Caco-2 (cell line): ENCODE measurements around the gene PPARD. TPM values are rescaled to one million over a fixed set of nuclear protein-coding genes. Genes with fewer than 3 reads are reported as not detected.

Source experiments
- BruUV-seq: library from RNA; stranded (reverse); fragments of 400-500 nt; replicated peaks from 2 replicates; lab custom pipeline; 2021; lab: Mats Ljungman, UMichigan
- CTCF ChIA-PET: fragments of 300-600 bp; sonication (Branson Sonifier 250); formaldehyde crosslinking; loops from one replicate; lab custom pipeline; 2022; ENCODE audit warnings: antibody characterized with exemption; lab: Charles Lee
- POLR2A ChIA-PET: fragments of 300-600 bp; sonication (Branson Sonifier 250); formaldehyde crosslinking; loops from one replicate; lab custom pipeline; 2022; ENCODE audit warnings: antibody characterized with exemption; lab: Charles Lee
- DNase-seq, 2 experiments: peaks; one replicate each; pipeline versions ENCODE4 v3.0.0 to v3.0.0-alpha.2; 2020 to 2022
- H3K27me3 ChIP-seq: replicated peaks from 2 replicates; pipeline ENCODE4 v1.6.0; 2011; ENCODE audit warnings: low read length; ENCODE audit not compliant: control insufficient read depth, insufficient read depth
- H3K36me3 ChIP-seq: 2 replicates; pipeline ENCODE4 v1.5.1; 2011; ENCODE audit warnings: low read length; ENCODE audit not compliant: control insufficient read depth, insufficient read depth
- H3K4me1 ChIP-seq: fragments of 250-450 bp; sonication (Bioruptor Pico); 2 replicates; pipeline ENCODE4 v1.5.1; 2020; ENCODE audit warnings: mild to moderate bottlenecking
- H3K4me3 ChIP-seq: 2 replicates; pipeline ENCODE4 v1.5.1; 2011; ENCODE audit warnings: low read depth, mild to moderate bottlenecking, control low read depth, low read length
- H3K9me3 ChIP-seq: fragments of 250-450 bp; sonication (Bioruptor Pico); 2 replicates; pipeline ENCODE4 v1.5.1; 2020; ENCODE audit warnings: mild to moderate bottlenecking, moderate library complexity
- H3K27ac Mint-ChIP-seq: one replicate; pipeline ENCODE4 v1.8.0; 2022; ENCODE audit warnings: mixed read lengths; ENCODE audit not compliant: unreplicated experiment
- H3K27me3 Mint-ChIP-seq: one replicate; pipeline ENCODE4 v1.8.0; 2022; ENCODE audit warnings: mixed read lengths; ENCODE audit not compliant: insufficient read depth, unreplicated experiment
- H3K36me3 Mint-ChIP-seq: one replicate; pipeline ENCODE4 v1.8.0; 2022; ENCODE audit warnings: mild to moderate bottlenecking, mixed read lengths; ENCODE audit not compliant: insufficient read depth, unreplicated experiment
- H3K4me1 Mint-ChIP-seq: one replicate; pipeline ENCODE4 v1.8.0; 2022; ENCODE audit warnings: low read depth, mixed read lengths; ENCODE audit not compliant: unreplicated experiment
- H3K4me3 Mint-ChIP-seq: one replicate; pipeline ENCODE4 v1.8.0; 2022; ENCODE audit warnings: mild to moderate bottlenecking, moderate library complexity, mixed read lengths; ENCODE audit not compliant: unreplicated experiment
- H3K9me3 Mint-ChIP-seq: one replicate; pipeline ENCODE4 v1.8.0; 2022; ENCODE audit warnings: mixed read lengths; ENCODE audit not compliant: unreplicated experiment
- intact Hi-C: fragments of 100-400 bp; cut with micrococcal nuclease; formaldehyde crosslinking; loops from one replicate; pipeline ENCODE4 v1.10.0; 2022; ENCODE audit not compliant: unreplicated experiment
- total RNA-seq: library from RNA; stranded (reverse); gene quantifications from 2 replicates; pipeline ENCODE4 v1.2.3, GENCODE V29; 2022
- TF ChIP-seq, protein P1 (sequence below), 2 experiments: fragments of 200-600 bp in 1 of 2; IDR thresholded peaks; 1 replicate in 1 of 2; 2 replicates in 1 of 2; pipeline versions ENCODE4 v1.5.1 to v1.8.0; 2011 to 2022; ENCODE audit warnings: antibody characterized with exemption in 1 of 2, control low read depth in 1 of 2, inconsistent platforms in 1 of 2, low read depth in 1 of 2, low read length in 1 of 2, mild to moderate bottlenecking in 1 of 2, moderate library complexity in 1 of 2; ENCODE audit not compliant: insufficient read depth in 1 of 2, severe bottlenecking in 1 of 2, unreplicated experiment in 1 of 2

Gene PPARD
- total RNA-seq, 1 experiment from 2014 or later: 11.3 TPM

- intact Hi-C loops: loop anchor here (2.0 to 5.0 kb wide), 2 partner anchors 46 to 77 kb away; no protein-coding TSS in a partner anchor
- no peaks in the 10 kb centered on the region for H3K27me3 Mint-ChIP-seq
- BruUV-seq: no TSS peak
- Histone ChIP-seq H3K4me1 (no peaks in the 10 kb centered on the region), H3K36me3 (no peaks in the 10 kb centered on the region), H3K9me3 (no peaks in the 10 kb centered on the region), H3K27me3 (no peaks in the 10 kb centered on the region), H3K4me3 (no peak overlapping the region)
- TF ChIP-seq, protein P1, sequence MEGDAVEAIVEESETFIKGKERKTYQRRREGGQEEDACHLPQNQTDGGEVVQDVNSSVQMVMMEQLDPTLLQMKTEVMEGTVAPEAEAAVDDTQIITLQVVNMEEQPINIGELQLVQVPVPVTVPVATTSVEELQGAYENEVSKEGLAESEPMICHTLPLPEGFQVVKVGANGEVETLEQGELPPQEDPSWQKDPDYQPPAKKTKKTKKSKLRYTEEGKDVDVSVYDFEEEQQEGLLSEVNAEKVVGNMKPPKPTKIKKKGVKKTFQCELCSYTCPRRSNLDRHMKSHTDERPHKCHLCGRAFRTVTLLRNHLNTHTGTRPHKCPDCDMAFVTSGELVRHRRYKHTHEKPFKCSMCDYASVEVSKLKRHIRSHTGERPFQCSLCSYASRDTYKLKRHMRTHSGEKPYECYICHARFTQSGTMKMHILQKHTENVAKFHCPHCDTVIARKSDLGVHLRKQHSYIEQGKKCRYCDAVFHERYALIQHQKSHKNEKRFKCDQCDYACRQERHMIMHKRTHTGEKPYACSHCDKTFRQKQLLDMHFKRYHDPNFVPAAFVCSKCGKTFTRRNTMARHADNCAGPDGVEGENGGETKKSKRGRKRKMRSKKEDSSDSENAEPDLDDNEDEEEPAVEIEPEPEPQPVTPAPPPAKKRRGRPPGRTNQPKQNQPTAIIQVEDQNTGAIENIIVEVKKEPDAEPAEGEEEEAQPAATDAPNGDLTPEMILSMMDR (IDR thresholded peaks at IDR 0.05; ENCODE audit: insufficient read depth in 1 of 2, low read depth in 1 of 2, low read length in 1 of 2, severe bottlenecking in 1 of 2, unreplicated experiment in 1 of 2): no peak
- H3K4me3 Mint-ChIP-seq: no peak overlapping the region
- no peaks in the 10 kb centered on the region for H3K9me3 Mint-ChIP-seq
- ChIA-PET CTCF (interaction anchor here (0.6 to 2.5 kb wide), 3 partner anchors 10 to 575 kb away, joined by 3 to 50 read pairs (median 5); partner anchors contain the start of gene PPARD), POLR2A (no interaction called here)
- no peak for DNase-seq
- H3K36me3 Mint-ChIP-seq: no peaks in the 10 kb centered on the region
- no peak overlapping the region for H3K27ac Mint-ChIP-seq
- peaks cover 7% of the 10 kb centered on the region for H3K4me1 Mint-ChIP-seq
These were observed 105.8 kb downstream of the PPARD start for GRCh38 chr6:35448191-35448590.

DNA sequence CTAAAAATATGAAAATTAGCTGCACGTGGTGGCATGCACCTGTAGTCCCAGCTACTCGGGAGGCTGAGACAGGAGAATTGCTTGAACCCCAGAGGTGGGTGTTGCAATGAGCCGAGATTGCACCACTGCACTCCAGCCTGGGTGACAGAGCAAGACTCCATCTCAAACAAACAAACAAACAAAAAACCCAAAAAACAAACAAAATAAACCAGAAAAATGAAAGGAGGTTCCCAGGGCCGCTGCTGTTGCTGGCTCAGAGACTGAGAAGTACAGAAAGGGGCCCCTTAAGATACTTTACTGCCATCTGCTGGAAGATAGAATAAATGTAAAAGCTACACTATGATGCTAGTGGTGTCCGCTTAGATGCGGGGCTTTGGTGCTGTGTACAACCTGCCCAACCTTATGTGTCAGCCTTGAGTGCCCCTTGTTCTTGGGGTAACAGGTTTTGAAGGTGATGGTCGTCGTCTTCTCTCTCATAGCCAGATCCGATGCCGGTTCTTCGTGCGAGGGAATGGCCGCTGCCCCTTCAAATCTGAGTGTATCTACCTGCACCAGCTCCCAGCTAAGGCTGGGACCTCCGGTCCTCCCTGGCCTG is 107.0 kb downstream of the PPARD start:
- Histone ChIP-seq H3K4me3 (no peak overlapping the region), H3K36me3 (no peaks in the 10 kb centered on the region), H3K9me3 (no peaks in the 10 kb centered on the region), H3K4me1 (no peaks in the 10 kb centered on the region), H3K27me3 (no peaks in the 10 kb centered on the region)
- no peaks in the 10 kb centered on the region for H3K27me3 Mint-ChIP-seq
- H3K36me3 Mint-ChIP-seq: no peaks in the 10 kb centered on the region
- no TSS peak for BruUV-seq
- H3K4me1 Mint-ChIP-seq: peaks cover 7% of the 10 kb centered on the region
- peak in 1 of 2 experiments; percentile 58 for DNase-seq
- TF ChIP-seq, protein P1 (IDR thresholded peaks at IDR 0.05; ENCODE audit: insufficient read depth in 1 of 2, low read depth in 1 of 2, low read length in 1 of 2, severe bottlenecking in 1 of 2, unreplicated experiment in 1 of 2): peak; percentile 70 to 73
- POLR2A ChIA-PET: interaction anchor here (0.6 to 1.0 kb wide), 2 partner anchors 30 to 33 kb away, joined by 3 to 4 read pairs; no protein-coding TSS in a partner anchor
- H3K27ac Mint-ChIP-seq: no peak overlapping the region
- intact Hi-C loops: loop anchor here (1.0 to 5.0 kb wide), 5 partner anchors 34 to 152 kb away; partner anchors contain the start of genes DEF6 and PPARD
- no peaks in the 10 kb centered on the region for H3K9me3 Mint-ChIP-seq
- H3K4me3 Mint-ChIP-seq: no peak overlapping the region
- CTCF ChIA-PET: interaction anchor here (0.6 to 2.5 kb wide), 17 partner anchors 17 to 528 kb away, joined by 3 to 50 read pairs (median 3); partner anchors contain the start of genes DEF6 and PPARD

- Histone ChIP-seq H3K27me3 (no peaks in the 10 kb centered on the region), H3K9me3 (no peaks in the 10 kb centered on the region), H3K4me1 (no peaks in the 10 kb centered on the region), H3K4me3 (peak overlapping the region; percentile 85), H3K36me3 (no peaks in the 10 kb centered on the region)
- H3K4me1 Mint-ChIP-seq: peaks cover 7% of the 10 kb centered on the region
- H3K27me3 Mint-ChIP-seq: no peaks in the 10 kb centered on the region
- no peak overlapping the region for H3K27ac Mint-ChIP-seq
- DNase-seq: no peak
- TF ChIP-seq, protein P1 (IDR thresholded peaks at IDR 0.05; ENCODE audit: insufficient read depth in 1 of 2, low read depth in 1 of 2, low read length in 1 of 2, severe bottlenecking in 1 of 2, unreplicated experiment in 1 of 2): no peak
- ChIA-PET CTCF (interaction anchor here (0.9 to 1.8 kb wide), 5 partner anchors 16 to 158 kb away, joined by 4 to 10 read pairs (median 4); partner anchors contain the start of genes PPARD and RPL10A), POLR2A (interaction anchor here (1.2 kb wide), 1 partner anchor 16 kb away, joined by 6 read pairs; no protein-coding TSS in a partner anchor)
- H3K9me3 Mint-ChIP-seq: no peaks in the 10 kb centered on the region
- BruUV-seq: no TSS peak
- intact Hi-C loops: loop anchor here (1.0 kb wide), 1 partner anchor 17 kb away; the partner anchor contains the start of gene RPL10A
- peaks cover 10% of the 10 kb centered on the region for H3K36me3 Mint-ChIP-seq
- H3K4me3 Mint-ChIP-seq: peak overlapping the region; percentile 74
These were observed 109.2 kb downstream of the PPARD start for GRCh38 chr6:35451354-35452182.
